CD8-positive, alpha-beta memory T cell (primary cell): ENCODE data around the gene LDLR. TPM values are rescaled to one million over a fixed set of nuclear protein-coding genes. Genes with fewer than 3 reads are reported as not detected.
A peak's percentile ranks its signal among the peaks of the same experiment; 100 is the strongest.
"Not testable (repeated sequence)": the region's sequence is repeated elsewhere in the genome, so short reads cannot be mapped to it uniquely, and the experiment has no call there.

ENCODE experiments used
- CTCF ChIA-PET: fragments of 350-600 bp; sonication (Branson Sonifier 250); formaldehyde crosslinking; loops from one replicate; lab custom pipeline; 2021; ENCODE audit warnings: antibody characterized with exemption; lab: Charles Lee
- POLR2A ChIA-PET: fragments of 350-600 bp; sonication (Branson Sonifier 250); formaldehyde crosslinking; loops from one replicate; lab custom pipeline; 2021; ENCODE audit warnings: antibody characterized with exemption; lab: Charles Lee
- DNase-seq, 5 donors: peaks; one replicate each; pipeline versions ENCODE4 v3.0.0 to v3.0.0-alpha.2; 2020 to 2022; ENCODE audit warnings: mixed read lengths in 1 of 5
- H3K27ac ChIP-seq: one replicate; pipeline ENCODE4 v1.7.0; 2013; ENCODE audit warnings: low read depth, mild to moderate bottlenecking, low read length, moderate library complexity
- H3K27me3 ChIP-seq: 2 replicates; pipeline ENCODE4 v1.7.0; 2013; ENCODE audit warnings: low read length, mild to moderate bottlenecking; ENCODE audit not compliant: insufficient read depth, poor library complexity, severe bottlenecking
- H3K36me3 ChIP-seq: 2 replicates; pipeline ENCODE4 v1.7.0; 2013; ENCODE audit warnings: mild to moderate bottlenecking, low read length, moderate library complexity; ENCODE audit not compliant: insufficient read depth
- H3K4me1 ChIP-seq: 2 replicates; pipeline ENCODE4 v1.7.0; 2013; ENCODE audit warnings: mild to moderate bottlenecking, low read length, moderate library complexity; ENCODE audit not compliant: insufficient read depth
- H3K4me3 ChIP-seq: 2 replicates; pipeline ENCODE4 v1.7.0; 2013; ENCODE audit warnings: mild to moderate bottlenecking, low read length
- H3K9me3 ChIP-seq: 2 replicates; pipeline ENCODE4 v1.7.0; 2013; ENCODE audit warnings: mild to moderate bottlenecking, low read length
- H3K27ac Mint-ChIP-seq, 8 donors: one replicate each; pipeline ENCODE4 v1.8.0; 2020 to 2021; ENCODE audit warnings: mixed read lengths in 8 of 8, mild to moderate bottlenecking in 6 of 8, inconsistent platforms in 3 of 8, moderate library complexity in 3 of 8
- H3K27me3 Mint-ChIP-seq, 2 donors: one replicate each; pipeline ENCODE4 v1.8.0; 2020 to 2021; ENCODE audit warnings: mixed read lengths in 2 of 2, mild to moderate bottlenecking in 1 of 2, moderate library complexity in 1 of 2
- H3K36me3 Mint-ChIP-seq, 3 donors: one replicate each; pipeline ENCODE4 v1.8.0; 2020 to 2021; ENCODE audit warnings: mixed read lengths in 3 of 3, inconsistent platforms in 1 of 3, mild to moderate bottlenecking in 1 of 3
- H3K4me1 Mint-ChIP-seq, 3 donors: one replicate each; pipeline ENCODE4 v1.8.0; 2020 to 2021; ENCODE audit warnings: mixed read lengths in 3 of 3, inconsistent platforms in 1 of 3, mild to moderate bottlenecking in 1 of 3
- H3K4me3 Mint-ChIP-seq, 7 donors: one replicate each; pipeline ENCODE4 v1.8.0; 2020 to 2021; ENCODE audit warnings: mixed read lengths in 7 of 7, mild to moderate bottlenecking in 6 of 7, moderate library complexity in 4 of 7, inconsistent platforms in 2 of 7
- H3K9me3 Mint-ChIP-seq, 5 donors: one replicate each; pipeline ENCODE4 v1.8.0; 2020 to 2022; ENCODE audit warnings: mixed read lengths in 5 of 5, mild to moderate bottlenecking in 3 of 5, moderate library complexity in 2 of 5, inconsistent platforms in 1 of 5
- polyA plus RNA-seq: library from polyadenylated mRNA; unstranded; fragments of 300-500 nt; fragmentation: Illumina TruSeq; gene quantifications from one replicate; pipeline ENCODE4 v1.2.3, GENCODE V29; 2021
- total RNA-seq, 2 experiments: library from RNA; stranded (reverse); gene quantifications; one replicate each; pipeline ENCODE4 v1.2.3, GENCODE V29; 2021

Gene LDLR
- total and polyA plus RNA-seq, 3 experiments from 2014 or later: 8.2 to 35.1 (median 27.7) TPM

DNA sequence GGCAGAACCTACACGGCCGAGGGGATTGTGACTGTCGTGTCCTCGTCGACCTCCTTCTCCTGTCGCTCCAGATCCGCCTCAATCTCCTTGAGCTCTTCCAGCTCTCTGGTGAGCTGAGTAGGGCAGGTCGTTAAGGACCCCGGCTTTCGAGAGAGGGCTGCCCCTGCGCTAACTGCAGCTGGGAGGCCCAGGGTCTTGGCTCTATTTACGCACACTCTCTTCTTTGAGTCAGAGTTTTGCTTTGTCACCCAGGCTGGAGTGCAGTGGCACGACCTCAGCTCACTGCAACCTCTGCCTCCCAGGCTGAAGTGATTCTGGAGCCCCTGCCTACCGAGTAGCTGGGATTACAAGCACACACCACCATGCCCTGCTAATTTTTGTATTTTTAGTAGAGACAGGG, 58.7 kb downstream of the LDLR start:
- no peak for DNase-seq
- Histone ChIP-seq H3K4me1 (peaks cover 5% of the 10 kb centered on the region), H3K36me3 (no peaks in the 10 kb centered on the region), H3K4me3 (no peak overlapping the region), H3K27ac (no peak overlapping the region), H3K27me3 (no peaks in the 10 kb centered on the region), H3K9me3 (no peaks in the 10 kb centered on the region)
- Mint-ChIP-seq H3K4me3 (no peak overlapping the region), H3K9me3 (no peaks in the 10 kb centered on the region), H3K27ac (no peak overlapping the region), H3K4me1 (no peaks in the 10 kb centered on the region), H3K36me3 (no peaks in the 10 kb centered on the region), H3K27me3 (no peaks in the 10 kb centered on the region)
- CTCF ChIA-PET: no interaction called here
- POLR2A ChIA-PET: interaction anchor here (0.7 kb wide), 1 partner anchor 1184 kb away, joined by 4 read pairs; no protein-coding TSS in a partner anchor

GRCh38 chr19:11151181-11151580, 61.9 kb downstream of the LDLR start:
- POLR2A ChIA-PET: no interaction called here
- Histone ChIP-seq H3K36me3 (no peaks in the 10 kb centered on the region), H3K27ac (no peak overlapping the region), H3K27me3 (no peaks in the 10 kb centered on the region), H3K9me3 (no peaks in the 10 kb centered on the region), H3K4me3 (no peak overlapping the region), H3K4me1 (peaks cover 3% of the 10 kb centered on the region)
- no peak overlapping the region for H3K27ac Mint-ChIP-seq
- no peaks in the 10 kb centered on the region for H3K9me3 Mint-ChIP-seq
- H3K36me3 Mint-ChIP-seq: no peaks in the 10 kb centered on the region
- peaks cover 11 to 16% (median 14%) of the 10 kb centered on the region in 3 donors for H3K4me1 Mint-ChIP-seq
- CTCF ChIA-PET: no interaction called here
- DNase-seq: no peak
- H3K27me3 Mint-ChIP-seq: no peaks in the 10 kb centered on the region
- no peak overlapping the region for H3K4me3 Mint-ChIP-seq

DNA sequence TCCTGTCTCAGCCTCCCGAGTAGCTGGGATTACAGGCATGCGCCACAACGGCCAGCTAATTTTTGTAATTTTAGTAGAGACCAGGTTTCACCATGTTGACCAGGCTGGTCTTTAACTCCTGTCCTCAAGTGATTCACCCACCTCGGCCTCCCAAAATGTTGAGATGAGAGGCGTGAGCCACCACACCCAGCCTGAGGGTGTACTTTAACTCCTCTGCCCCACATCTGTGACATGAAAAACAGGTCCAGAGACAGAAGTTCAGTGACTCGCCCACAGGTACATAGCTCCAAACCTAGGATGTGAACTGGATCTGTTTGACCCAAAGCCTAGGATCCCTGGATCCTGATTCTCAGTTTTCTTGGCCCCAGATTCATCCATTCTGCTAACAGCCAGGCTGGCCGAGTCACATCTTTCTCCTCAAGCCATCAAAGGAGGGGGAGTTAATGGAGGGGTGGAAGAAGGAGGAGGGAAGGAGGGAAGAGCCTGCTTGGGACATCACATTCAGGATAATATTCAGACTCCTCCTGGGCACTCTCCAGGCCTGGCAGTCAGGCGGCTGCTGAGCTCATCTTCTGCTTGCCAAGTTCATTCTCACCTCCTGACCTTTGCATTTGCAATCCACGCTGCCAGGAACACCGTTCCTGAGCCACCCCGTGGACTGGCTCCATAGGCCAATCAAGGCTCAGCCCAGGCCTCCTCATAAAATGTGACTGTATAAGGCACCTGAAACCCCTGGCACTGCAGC, 63.2 kb downstream of the LDLR start:
- no peaks in the 10 kb centered on the region for H3K27me3 Mint-ChIP-seq
- H3K9me3 Mint-ChIP-seq: no peaks in the 10 kb centered on the region
- no peak for DNase-seq
- H3K27me3 ChIP-seq: no peaks in the 10 kb centered on the region
- no peaks in the 10 kb centered on the region for H3K36me3 Mint-ChIP-seq
- H3K27ac ChIP-seq: no peak overlapping the region
- POLR2A ChIA-PET: no interaction called here
- peaks cover 11 to 18% (median 16%) of the 10 kb centered on the region in 3 donors for H3K4me1 Mint-ChIP-seq
- CTCF ChIA-PET: interaction anchor here (0.7 kb wide), 1 partner anchor 216 kb away, joined by 4 read pairs; no protein-coding TSS in a partner anchor
- no peak overlapping the region for H3K4me3 Mint-ChIP-seq
- peaks cover 6% of the 10 kb centered on the region for H3K4me1 ChIP-seq
- no peaks in the 10 kb centered on the region for H3K36me3 ChIP-seq
- no peak overlapping the region for H3K4me3 ChIP-seq
- H3K27ac Mint-ChIP-seq: no peak overlapping the region
- H3K9me3 ChIP-seq: no peaks in the 10 kb centered on the region

- no peaks in the 10 kb centered on the region for H3K9me3 ChIP-seq
- Mint-ChIP-seq H3K36me3 (no peaks in the 10 kb centered on the region), H3K4me1 (peaks cover 11 to 18% (median 16%) of the 10 kb centered on the region in 3 donors), H3K9me3 (no peaks in the 10 kb centered on the region), H3K27me3 (no peaks in the 10 kb centered on the region), H3K4me3 (peak overlapping the region; percentile 75 to 92 (median 80)), H3K27ac (peak overlapping the region in 5 of 8 donors; percentile 6 to 41 (median 14))
- H3K36me3 ChIP-seq: no peaks in the 10 kb centered on the region
- peaks cover 6% of the 10 kb centered on the region for H3K4me1 ChIP-seq
- ChIA-PET POLR2A (no interaction called here), CTCF (interaction anchor here (0.9 to 2.2 kb wide), 3 partner anchors 29 to 228 kb away, joined by 3 to 6 read pairs (median 4); no protein-coding TSS in a partner anchor)
- no peaks in the 10 kb centered on the region for H3K27me3 ChIP-seq
- DNase-seq: no peak
- H3K4me3 ChIP-seq: peak overlapping the region; percentile 83
- peak overlapping the region; percentile 66 for H3K27ac ChIP-seq
Measured at GRCh38 chr19:11154683-11155047, 65.4 kb downstream of the LDLR start.

DNA sequence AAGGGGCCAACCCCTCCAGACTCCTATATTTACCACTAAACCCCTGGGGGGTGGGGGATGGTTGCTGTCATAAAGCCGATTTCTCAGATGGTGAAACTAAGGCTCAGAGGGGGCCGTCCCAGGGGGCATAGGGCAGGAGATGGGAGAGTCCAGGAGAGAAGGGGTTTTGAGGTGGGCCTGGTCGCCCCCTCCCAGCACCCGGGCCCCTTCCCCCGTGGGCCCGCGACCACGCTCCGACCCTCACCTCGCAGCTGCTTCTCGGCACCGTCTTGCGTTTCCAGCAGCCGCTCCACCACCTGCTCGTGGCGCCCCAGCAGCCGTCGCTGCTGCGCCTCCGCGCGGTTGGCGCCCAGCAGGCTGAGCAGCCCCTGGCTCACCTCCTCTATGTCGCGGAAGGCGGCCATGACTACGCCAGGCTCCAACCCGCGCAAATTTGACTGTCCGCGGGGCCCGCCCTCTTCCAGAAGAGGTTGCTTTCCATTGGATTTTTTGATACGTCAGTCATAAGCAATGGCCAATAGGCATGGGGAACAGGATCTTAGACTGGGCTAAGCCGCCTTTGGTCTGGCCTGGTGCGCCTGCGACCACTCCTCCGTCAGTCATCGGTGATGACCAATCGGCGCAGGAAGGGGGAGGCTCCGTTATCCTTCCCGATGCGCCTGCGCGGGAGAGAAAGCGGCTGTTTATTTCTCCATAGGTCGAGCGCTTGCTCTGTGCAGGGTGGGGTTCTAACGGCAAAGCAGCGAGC, 66.3 kb downstream of the LDLR start, which contains the start of gene SPC24:
TSS of gene SPC24 (minus strand) at position 410 of the 748 bp plus-strand sequence. CDS start at position 404, 6 bp downstream.
- H3K4me3 ChIP-seq: peak within 1 kb of the TSS; percentile 83
- peaks cover 11 to 18% (median 16%) of the 10 kb centered on the region in 3 donors for H3K4me1 Mint-ChIP-seq
- no peaks in the 10 kb centered on the region for H3K27me3 Mint-ChIP-seq
- H3K27ac Mint-ChIP-seq: peak within 1 kb of the TSS; percentile 30 to 83 (median 52)
- CTCF ChIA-PET: interaction anchor here (0.9 to 2.2 kb wide), 3 partner anchors 30 to 227 kb away, joined by 3 to 6 read pairs (median 4); no protein-coding TSS in a partner anchor
- no peaks in the 10 kb centered on the region for H3K36me3 Mint-ChIP-seq
- H3K4me3 Mint-ChIP-seq: peak within 1 kb of the TSS; percentile 79 to 92 (median 87)
- POLR2A ChIA-PET: interaction anchor here (0.6 to 1.4 kb wide), 2 partner anchors 60 to 195 kb away, joined by 3 to 6 read pairs; partner anchors contain the start of gene SMARCA4
- peaks cover 0 to 2% (median 0%) of the 10 kb centered on the region in 5 donors for H3K9me3 Mint-ChIP-seq
- peak within 1 kb of the TSS; percentile 66 for H3K27ac ChIP-seq
- no peaks in the 10 kb centered on the region for H3K9me3 ChIP-seq
- no peaks in the 10 kb centered on the region for H3K27me3 ChIP-seq
- DNase-seq: peak; percentile 84 to 93 (median 89)
- peaks cover 6% of the 10 kb centered on the region for H3K4me1 ChIP-seq
- no peaks in the 10 kb centered on the region for H3K36me3 ChIP-seq

DNA sequence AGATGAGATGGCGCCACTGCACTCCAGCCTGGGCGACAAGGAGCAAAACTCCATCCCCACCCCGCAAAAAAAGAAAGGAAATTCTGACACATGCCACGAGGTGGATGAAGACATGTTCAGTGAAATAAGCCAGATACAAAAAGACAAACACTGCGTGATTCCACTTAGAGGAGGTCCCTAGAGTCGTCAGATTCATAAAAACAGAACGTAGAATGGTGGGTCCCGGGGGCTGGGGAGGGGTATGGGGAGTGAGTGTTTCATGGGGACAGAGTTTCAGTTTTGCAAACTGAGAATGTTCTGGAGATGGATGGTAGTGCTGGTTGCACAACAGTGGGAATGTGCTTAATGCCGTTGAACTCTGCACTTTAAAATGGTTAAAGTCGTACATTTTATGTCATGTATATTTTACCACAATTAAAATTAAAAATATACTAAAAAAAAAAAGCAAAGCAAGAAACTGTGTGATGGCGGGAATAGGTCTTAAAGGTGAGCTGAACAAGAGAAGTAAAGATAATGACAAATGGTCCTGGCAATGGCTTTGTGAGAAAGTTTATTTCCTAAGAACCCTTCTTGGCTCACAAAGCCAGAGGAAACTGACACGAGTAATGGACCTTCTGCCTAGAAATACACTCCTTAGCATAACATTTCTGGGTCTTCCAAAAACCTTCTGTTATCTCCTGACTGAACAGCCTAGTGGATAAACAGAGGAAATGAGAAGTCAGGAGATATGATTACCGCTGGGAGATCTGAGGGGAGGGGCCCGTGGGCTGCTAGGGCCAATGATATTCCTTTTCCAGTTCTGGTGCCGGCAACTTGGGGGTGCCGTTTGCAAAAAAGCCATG, 70.6 kb downstream of the LDLR start:
- CTCF ChIA-PET: no interaction called here
- Histone ChIP-seq H3K9me3 (no peaks in the 10 kb centered on the region), H3K27ac (no peak overlapping the region), H3K4me1 (peaks cover 6% of the 10 kb centered on the region), H3K36me3 (no peaks in the 10 kb centered on the region), H3K27me3 (no peaks in the 10 kb centered on the region), H3K4me3 (no peak overlapping the region)
- no peaks in the 10 kb centered on the region for H3K36me3 Mint-ChIP-seq
- peaks cover 0 to 3% of the 10 kb centered on the region in 2 donors for H3K27me3 Mint-ChIP-seq
- H3K4me1 Mint-ChIP-seq: peaks cover 6 to 13% (median 10%) of the 10 kb centered on the region in 3 donors
- H3K9me3 Mint-ChIP-seq: peaks cover 0 to 2% (median 0%) of the 10 kb centered on the region in 5 donors
- DNase-seq: no peak
- peak overlapping the region in 1 of 8 donors; percentile 24 for H3K27ac Mint-ChIP-seq
- POLR2A ChIA-PET: no interaction called here
- H3K4me3 Mint-ChIP-seq: peak overlapping the region in 1 of 7 donors; percentile 36

DNA sequence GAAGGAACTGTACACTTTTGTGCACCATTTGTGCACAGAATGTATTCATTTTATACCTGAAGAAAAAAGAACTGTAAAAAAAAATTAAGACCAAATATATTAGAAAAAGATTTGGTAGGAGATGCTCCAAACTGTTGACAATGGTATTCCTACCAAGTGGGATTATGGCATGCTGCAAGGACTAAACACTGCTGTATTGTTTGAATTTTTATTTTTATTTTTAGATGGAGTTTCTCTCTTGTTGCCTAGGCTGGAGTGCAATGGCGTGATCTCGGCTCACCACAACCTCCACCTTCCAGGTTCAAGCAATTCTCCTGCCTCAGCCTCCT, 71.1 kb downstream of the LDLR start:
- H3K36me3 ChIP-seq, H3K27me3 Mint-ChIP-seq, H3K27me3 ChIP-seq, H3K4me3 Mint-ChIP-seq, H3K4me3 ChIP-seq, H3K27ac ChIP-seq, H3K9me3 ChIP-seq, H3K36me3 Mint-ChIP-seq, H3K9me3 Mint-ChIP-seq, CTCF ChIA-PET, H3K4me1 ChIP-seq, H3K4me1 Mint-ChIP-seq, POLR2A ChIA-PET, DNase-seq: not testable (repeated sequence)
- H3K27ac Mint-ChIP-seq: peak overlapping the region in 1 of 8 donors; percentile 24
